HG02623 (cell line): Measurements from ENCODE around the gene GALE.

ENCODE experiments used
- ATAC-seq: cut with Tn5 transposase; IDR thresholded peaks from one replicate; pipeline ENCODE4 v1.9.1; 2021; ENCODE audit warnings: moderate library complexity; ENCODE audit not compliant: unreplicated experiment

GALE gene

DNA sequence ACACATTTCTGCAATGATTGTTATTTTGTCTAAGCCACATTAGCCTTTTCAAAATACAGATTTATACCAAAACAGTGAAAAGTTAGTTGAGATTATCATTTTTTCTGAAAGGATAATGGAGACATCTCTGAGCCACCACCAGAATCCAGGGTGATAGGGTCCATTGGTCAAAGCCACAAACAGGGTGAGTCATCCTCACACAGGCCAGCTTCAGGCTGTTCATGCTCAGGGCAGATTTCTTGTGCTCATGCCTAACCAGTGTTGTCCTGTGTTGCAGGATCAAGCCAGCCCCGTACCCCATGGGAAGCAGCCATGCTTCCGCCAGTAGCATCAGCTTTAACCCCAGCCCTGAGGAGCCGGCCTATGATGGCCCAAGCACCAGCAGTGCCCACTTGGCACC lies 43.9 kb downstream of the GALE start:
- no peak for ATAC-seq

DNA sequence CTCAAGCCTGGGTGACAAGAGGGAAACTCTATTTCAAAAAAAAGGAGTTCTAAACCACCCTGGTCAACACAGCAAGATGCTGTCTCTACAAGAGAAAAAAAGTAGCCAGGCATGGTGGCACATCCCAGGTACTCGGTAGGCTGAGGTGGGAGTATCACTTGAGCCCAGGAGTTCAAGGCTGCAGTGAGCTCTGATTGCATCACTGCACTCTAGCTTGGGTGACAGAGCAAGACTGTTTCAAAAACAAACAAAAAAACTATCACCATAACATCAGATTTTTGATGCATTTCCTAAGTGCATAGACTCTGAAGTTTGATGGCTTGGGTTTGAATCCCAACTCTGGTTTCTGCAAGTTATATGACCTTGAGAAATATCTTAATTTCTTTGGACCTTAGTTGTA lies 47.6 kb downstream of the GALE start:
- no peak for ATAC-seq

DNA sequence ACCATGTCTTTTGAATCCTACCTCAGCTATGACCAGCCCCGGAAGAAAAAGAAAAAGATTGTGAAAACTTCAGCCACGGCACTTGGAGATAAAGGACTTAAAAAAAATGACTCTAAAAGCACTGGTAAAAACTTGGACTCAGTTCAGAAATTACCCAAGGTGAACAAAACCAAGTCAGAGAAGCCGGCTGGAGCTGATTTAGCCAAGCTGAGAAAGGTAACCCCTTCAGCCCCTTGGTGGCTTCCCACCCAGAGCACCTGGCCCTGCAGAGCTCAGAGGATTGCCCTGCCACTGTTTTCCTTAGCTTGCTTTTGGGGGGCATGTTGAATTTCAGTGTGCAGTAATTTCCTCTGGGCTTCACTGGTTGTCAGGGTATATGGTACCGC lies 48.7 kb downstream of the GALE start:
- ATAC-seq: no peak

DNA sequence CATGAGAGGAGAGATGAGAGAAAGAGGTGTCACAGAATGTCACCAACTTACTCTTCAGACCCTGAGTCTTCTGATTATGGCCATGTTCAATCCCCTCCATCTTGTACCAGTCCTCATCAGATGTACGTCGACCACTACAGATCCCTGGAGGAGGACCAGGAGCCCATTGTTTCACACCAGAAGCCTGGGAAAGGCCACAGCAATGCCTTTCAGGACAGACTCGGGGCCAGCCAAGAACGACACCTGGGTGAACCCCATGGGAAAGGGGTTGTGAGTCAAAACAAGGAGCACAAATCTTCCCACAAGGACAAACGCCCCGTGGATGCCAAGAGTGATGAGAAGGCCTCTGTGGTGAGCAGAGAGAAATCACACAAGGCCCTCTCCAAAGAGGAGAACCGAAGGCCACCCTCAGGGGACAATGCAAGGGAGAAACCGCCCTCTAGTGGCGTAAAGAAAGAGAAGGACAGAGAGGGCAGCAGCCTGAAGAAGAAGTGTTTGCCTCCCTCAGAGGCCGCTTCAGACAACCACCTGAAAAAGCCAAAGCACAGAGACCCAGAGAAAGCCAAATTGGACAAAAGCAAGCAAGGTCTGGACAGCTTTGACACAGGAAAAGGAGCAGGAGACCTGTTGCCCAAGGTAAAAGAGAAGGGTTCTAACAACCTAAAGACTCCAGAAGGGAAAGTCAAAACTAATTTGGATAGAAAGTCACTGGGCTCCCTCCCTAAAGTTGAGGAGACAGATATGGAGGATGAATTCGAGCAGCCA lies 49.3 kb downstream of the GALE start:
- ATAC-seq: no peak

DNA sequence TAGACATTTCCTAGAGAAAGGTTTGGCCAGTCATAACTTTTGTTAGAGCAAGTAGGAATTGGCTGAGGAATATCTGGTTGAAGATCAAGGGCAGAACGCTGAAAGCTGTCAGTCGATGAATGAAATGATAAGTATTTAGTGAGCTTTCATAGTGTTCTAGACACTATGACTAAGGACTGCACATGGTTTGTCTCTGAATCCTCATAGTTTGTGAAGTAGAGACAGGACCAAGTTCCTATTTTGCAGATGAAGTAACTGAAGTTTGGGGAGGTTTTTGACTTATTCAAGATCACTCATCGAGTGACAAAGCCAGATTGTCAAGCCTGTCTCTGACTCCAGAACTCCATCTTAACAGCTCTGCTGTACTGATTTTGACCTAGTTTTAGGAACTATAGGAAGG lies 52.5 kb downstream of the GALE start:
- ATAC-seq: no peak
